Spinal cord (tissue), 10 donors: ENCODE measurements around the gene PHIP. TPM values are rescaled to one million over a fixed set of nuclear protein-coding genes. Genes with fewer than 3 reads are reported as not detected.
"Not testable (repeated sequence)": the region's sequence is repeated elsewhere in the genome, so short reads cannot be mapped to it uniquely, and the experiment has no call there.

Experiments used
- DNase-seq, 6 donors: peaks; one replicate each; pipeline versions ENCODE4 v3.0.0 to v3.0.0-alpha.2; 2013 to 2015; ENCODE audit warnings: low spot score in 6 of 6, low read depth in 4 of 6
- H3K27ac ChIP-seq: one replicate; pipeline ENCODE4 v1.5.1; 2013; ENCODE audit warnings: low read depth, low read length, control low read depth
- H3K27me3 ChIP-seq: one replicate; pipeline ENCODE4 v1.6.1; 2013; ENCODE audit warnings: low read length; ENCODE audit not compliant: control insufficient read depth, insufficient read depth
- H3K36me3 ChIP-seq: one replicate; pipeline ENCODE4 v1.6.1; 2013; ENCODE audit warnings: low read length; ENCODE audit not compliant: control insufficient read depth, insufficient read depth
- H3K4me1 ChIP-seq: one replicate; pipeline ENCODE4 v1.6.1; 2013; ENCODE audit warnings: low read length; ENCODE audit not compliant: control insufficient read depth, insufficient read depth
- H3K4me3 ChIP-seq: one replicate; pipeline ENCODE4 v1.5.1; 2013; ENCODE audit warnings: low read depth, low read length, control low read depth
- H3K9me3 ChIP-seq: one replicate; pipeline ENCODE4 v1.6.1; 2013; ENCODE audit warnings: low read length; ENCODE audit not compliant: control insufficient read depth, insufficient read depth
- WGBS: methylation state at CpG from one replicate; pipeline ENCODE4 v1.1.5; 2013; ENCODE audit warnings: missing lambda C conversion rate; ENCODE audit not compliant: insufficient coverage; 5-methylcytosine and 5-hydroxymethylcytosine counted together
- polyA plus RNA-seq, 2 donors: library from polyadenylated mRNA; unstranded; fragments of 120-200 nt; gene quantifications; one replicate each; pipeline ENCODE4 v1.2.1, GENCODE V29; 2013; ENCODE audit not compliant: insufficient read length in 2 of 2
- total RNA-seq, 2 donors: library from RNA; depleted of rRNA in 1 of 2; stranded (reverse); fragments of 120-200 nt in 1 of 2; fragments of >200 nt in 1 of 2; gene quantifications; one replicate each; pipeline versions ENCODE4 v1.2.3 to v1.2.4, GENCODE V29; 2013 to 2014
- donor health status: healthy.

Gene PHIP
- total and polyA plus RNA-seq, 4 donors, result 20.2 to 57.6 (median 38.6) TPM

DNA sequence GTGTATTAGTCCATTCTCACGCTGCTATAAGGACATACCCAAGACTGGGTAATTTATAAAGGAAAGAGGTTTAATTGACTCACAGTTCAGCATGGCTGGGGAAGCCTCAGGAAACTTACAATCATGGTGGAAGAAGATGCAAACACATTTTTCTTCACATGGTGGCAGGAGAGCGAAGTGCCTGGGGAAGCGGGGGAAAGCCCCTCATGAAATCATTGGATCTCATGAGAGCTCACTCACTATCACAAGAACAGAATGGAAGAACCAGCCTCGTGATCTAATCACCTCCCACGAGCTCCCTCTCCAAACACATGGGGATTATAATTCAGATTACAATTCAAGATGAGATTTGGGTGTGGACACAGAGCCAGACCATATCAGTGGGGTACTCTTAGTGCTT, 13.7 kb upstream of the PHIP start:
- WGBS, result 100% methylated on average over 1 of the region's 5 CpGs
- DNase-seq, H3K27me3 ChIP-seq, H3K9me3 ChIP-seq, H3K4me3 ChIP-seq, H3K36me3 ChIP-seq, H3K27ac ChIP-seq, H3K4me1 ChIP-seq: not testable (repeated sequence)

GRCh38 chr6:79089552-79090404, 11.7 kb upstream of the PHIP start:
- Histone ChIP-seq H3K4me1 (no peaks in the 10 kb centered on the region), H3K36me3 (no peaks in the 10 kb centered on the region), H3K27me3 (no peaks in the 10 kb centered on the region), H3K27ac (no peak overlapping the region), H3K9me3 (no peaks in the 10 kb centered on the region), H3K4me3 (no peak overlapping the region)
- 85% methylated on average over 2 of the region's 2 CpGs for WGBS
- DNase-seq, result no peak

GRCh38 chr6:79084693-79085092, 6.6 kb upstream of the PHIP start:
- Histone ChIP-seq H3K27me3 (no peaks in the 10 kb centered on the region), H3K27ac (no peak overlapping the region), H3K36me3 (no peaks in the 10 kb centered on the region), H3K4me3 (no peak overlapping the region), H3K9me3 (no peaks in the 10 kb centered on the region), H3K4me1 (no peaks in the 10 kb centered on the region)
- DNase-seq, result no peak
- WGBS, result 83% methylated on average over 1 of the region's 1 CpG

DNA sequence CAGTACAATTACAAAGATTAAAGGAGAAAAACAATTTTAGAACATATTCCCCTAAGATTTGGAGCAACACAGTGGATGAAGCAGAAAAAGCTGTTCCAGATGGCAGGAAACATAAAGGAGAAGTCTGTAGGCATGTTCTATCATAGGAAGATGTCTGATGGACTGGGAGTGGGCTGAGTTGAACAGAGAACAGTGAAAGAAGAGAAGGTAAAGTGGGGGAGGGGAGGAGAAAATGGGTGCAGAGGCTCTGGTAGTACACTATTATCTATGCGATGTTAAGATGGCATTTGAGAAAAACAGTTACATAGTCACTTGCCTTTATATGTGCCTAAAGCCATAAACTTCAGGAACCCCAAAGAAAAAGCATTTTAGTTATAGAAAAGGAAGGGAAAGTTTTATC, 4.2 kb upstream of the PHIP start:
- Histone ChIP-seq H3K27ac (no peak overlapping the region), H3K4me1 (no peaks in the 10 kb centered on the region), H3K36me3 (no peaks in the 10 kb centered on the region), H3K4me3 (no peak overlapping the region), H3K27me3 (no peaks in the 10 kb centered on the region), H3K9me3 (no peaks in the 10 kb centered on the region)
- no peak for DNase-seq
- WGBS, result no CpG with 5 or more reads among the region's 1 CpG

DNA sequence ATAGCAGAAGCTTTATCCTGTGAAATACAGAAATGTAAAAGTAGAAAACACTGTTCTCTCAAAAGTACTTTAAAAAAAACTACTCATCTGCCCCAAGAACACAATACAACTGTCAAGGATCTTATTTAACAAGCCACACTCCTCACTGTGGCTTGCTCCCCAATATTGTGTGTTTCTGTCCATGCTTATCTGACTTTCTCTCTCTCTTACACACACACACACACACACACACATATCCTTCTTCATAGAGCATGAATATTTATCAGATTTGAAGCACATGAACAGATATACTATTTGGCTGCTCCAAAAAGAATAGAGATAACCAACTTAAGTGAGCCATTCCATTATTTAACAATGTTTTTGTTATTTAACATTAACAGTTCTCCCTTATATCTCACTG, 3.6 kb upstream of the PHIP start:
- Histone ChIP-seq H3K27ac (no peak overlapping the region), H3K4me3 (no peak overlapping the region), H3K4me1 (no peaks in the 10 kb centered on the region), H3K27me3 (no peaks in the 10 kb centered on the region), H3K9me3 (no peaks in the 10 kb centered on the region), H3K36me3 (no peaks in the 10 kb centered on the region)
- no peak for DNase-seq

GRCh38 chr6:79079561-79080041, 1.5 kb upstream of the PHIP start:
- Histone ChIP-seq H3K4me3 (peak overlapping the region; percentile 85), H3K27ac (peak overlapping the region; percentile 99), H3K4me1 (no peaks in the 10 kb centered on the region), H3K27me3 (no peaks in the 10 kb centered on the region), H3K36me3 (no peaks in the 10 kb centered on the region), H3K9me3 (no peaks in the 10 kb centered on the region)
- peak in 5 of 6 donors; percentile 15 to 80 (median 38) for DNase-seq
- no CpG with 5 or more reads among the region's 2 CpGs for WGBS

DNA sequence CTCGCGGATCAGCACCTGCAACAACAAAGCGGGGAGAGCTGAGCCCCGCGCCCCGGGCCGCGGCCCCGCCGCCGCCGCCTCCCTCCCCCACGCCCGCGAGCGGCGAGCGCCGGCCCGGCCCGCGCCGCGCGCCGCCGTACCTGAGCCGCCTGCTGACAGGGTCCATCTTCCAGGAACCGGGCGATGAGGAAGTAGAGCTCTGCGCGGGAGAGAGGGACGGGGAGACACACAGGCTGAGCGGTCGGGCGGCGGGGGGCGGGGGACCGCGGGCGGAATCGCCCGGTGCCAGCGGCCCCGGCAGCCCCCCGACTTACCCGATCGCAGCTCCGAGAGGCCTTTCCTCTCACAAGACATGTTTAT, 359 bp downstream of the PHIP start:
- WGBS, result 0% methylated on average over 49 of the region's 49 CpGs
- Histone ChIP-seq H3K27me3 (no peaks in the 10 kb centered on the region), H3K9me3 (no peaks in the 10 kb centered on the region), H3K36me3 (no peaks in the 10 kb centered on the region), H3K27ac (peak overlapping the region; percentile 99), H3K4me1 (no peaks in the 10 kb centered on the region), H3K4me3 (peak overlapping the region; percentile 85)
- DNase-seq, result no peak

DNA sequence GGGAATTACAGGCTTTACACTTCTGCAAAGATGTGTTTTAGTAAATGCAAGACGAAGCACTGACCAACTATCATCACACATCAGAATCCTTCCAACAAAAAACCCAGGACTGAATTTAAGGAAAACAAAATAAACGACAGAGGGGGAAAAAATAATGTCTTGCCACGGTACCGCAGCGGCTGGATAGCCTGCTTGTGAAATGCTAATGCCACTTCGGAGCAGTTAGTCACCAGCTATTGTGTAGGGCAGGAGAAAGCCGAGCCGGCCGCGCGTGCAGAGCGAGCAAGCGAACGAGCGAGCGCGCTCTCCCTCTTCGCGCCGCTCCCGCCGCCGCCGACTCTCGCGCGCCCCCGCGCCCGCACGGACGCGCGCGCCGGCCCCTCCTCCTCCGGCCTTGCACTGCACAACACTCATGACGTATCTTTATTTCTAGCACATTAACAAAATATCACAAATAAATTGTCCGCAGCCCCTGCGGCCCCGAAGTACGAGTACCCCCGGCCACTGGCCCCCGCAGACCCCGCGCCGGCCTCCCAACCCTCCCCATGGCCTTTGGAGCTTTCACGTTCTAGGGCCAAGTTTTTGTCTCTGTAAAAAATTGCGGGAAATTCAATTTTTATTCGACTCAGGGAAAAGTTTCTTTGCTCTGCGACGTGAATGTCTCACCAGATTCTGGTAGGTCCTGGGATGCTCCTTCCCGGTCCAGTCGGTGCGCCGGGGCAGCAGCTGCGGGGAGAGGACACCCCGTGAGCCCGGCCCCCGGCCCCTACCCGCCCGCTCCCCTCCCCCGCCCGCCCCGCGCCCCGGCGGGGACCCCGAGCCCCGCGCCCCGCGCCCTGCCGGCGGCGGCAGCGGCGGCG, 1.0 kb downstream of the PHIP start:
- peak; percentile 79 to 97 (median 85) for DNase-seq
- WGBS, result 0% methylated on average over 67 of the region's 79 CpGs
- Histone ChIP-seq H3K4me3 (peak overlapping the region; percentile 94), H3K4me1 (no peaks in the 10 kb centered on the region), H3K27me3 (no peaks in the 10 kb centered on the region), H3K27ac (peak overlapping the region; percentile 99), H3K36me3 (no peaks in the 10 kb centered on the region), H3K9me3 (no peaks in the 10 kb centered on the region)

DNA sequence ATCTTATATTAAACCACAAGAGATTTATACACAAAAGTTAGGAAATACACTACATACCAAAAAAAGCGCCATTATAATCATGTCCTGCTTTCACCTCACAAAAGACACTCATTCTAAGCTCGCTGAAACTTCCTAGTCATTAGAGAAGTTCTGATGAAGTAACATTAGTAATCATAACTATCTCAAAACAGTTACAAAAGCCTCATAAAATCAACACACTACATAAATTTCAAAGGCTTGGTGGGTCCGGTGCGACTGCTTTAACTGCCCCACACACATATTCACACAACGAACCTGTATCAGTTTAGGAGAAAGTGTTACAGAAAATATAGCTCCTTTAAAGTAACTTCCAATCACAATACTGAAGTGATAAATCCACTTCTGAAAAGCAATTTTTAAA, 1.9 kb downstream of the PHIP start:
- H3K27me3 ChIP-seq, result no peaks in the 10 kb centered on the region
- peak overlapping the region; percentile 99 for H3K27ac ChIP-seq
- H3K4me3 ChIP-seq, result peak overlapping the region; percentile 94
- H3K4me1 ChIP-seq, result no peaks in the 10 kb centered on the region
- 0% methylated on average over 2 of the region's 5 CpGs for WGBS
- H3K36me3 ChIP-seq, result no peaks in the 10 kb centered on the region
- no peaks in the 10 kb centered on the region for H3K9me3 ChIP-seq
- peak in 4 of 6 donors; percentile 5 to 25 (median 23) for DNase-seq
